ENCODE data around the gene IPP. TPM values are rescaled to one million over a fixed set of nuclear protein-coding genes. Genes with fewer than 3 reads are reported as not detected.

The IPP gene
- polyA plus RNA-seq, 1 donor (not counting 4 experiments of a cell fraction or from before 2014, with no cell fraction given) = 10.0 TPM

DNA sequence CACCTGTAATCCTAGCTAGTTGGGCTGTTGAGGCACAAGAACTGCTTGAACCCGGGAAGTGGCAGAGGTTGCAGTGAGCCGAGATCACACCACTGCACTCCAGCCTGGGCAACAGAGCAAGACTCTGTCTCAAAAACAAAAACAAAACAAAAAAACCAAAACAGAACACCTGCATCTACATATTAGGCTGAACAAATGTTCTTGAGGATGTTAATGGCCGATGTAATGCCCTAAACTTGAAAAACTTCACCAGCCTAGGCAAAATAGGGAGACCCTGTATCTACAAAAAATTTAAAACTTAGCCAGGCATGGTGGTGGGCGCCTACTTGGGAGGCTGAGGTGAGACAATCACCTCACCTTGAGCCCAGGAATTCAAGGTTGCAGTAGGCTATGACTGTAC is 81.9 kb downstream of the IPP start:
- no peak overlapping the region for H3K27ac ChIP-seq (ENCODE audit: control insufficient read depth, insufficient read depth, low read length)
- no peak for TF ChIP-seq EZH2 (IDR thresholded peaks at IDR 0.05; ENCODE audit: low read length)
- TF ChIP-seq, protein P1, sequence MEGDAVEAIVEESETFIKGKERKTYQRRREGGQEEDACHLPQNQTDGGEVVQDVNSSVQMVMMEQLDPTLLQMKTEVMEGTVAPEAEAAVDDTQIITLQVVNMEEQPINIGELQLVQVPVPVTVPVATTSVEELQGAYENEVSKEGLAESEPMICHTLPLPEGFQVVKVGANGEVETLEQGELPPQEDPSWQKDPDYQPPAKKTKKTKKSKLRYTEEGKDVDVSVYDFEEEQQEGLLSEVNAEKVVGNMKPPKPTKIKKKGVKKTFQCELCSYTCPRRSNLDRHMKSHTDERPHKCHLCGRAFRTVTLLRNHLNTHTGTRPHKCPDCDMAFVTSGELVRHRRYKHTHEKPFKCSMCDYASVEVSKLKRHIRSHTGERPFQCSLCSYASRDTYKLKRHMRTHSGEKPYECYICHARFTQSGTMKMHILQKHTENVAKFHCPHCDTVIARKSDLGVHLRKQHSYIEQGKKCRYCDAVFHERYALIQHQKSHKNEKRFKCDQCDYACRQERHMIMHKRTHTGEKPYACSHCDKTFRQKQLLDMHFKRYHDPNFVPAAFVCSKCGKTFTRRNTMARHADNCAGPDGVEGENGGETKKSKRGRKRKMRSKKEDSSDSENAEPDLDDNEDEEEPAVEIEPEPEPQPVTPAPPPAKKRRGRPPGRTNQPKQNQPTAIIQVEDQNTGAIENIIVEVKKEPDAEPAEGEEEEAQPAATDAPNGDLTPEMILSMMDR (optimal IDR thresholded peaks at IDR 0.05 in 1 of 3, IDR thresholded peaks at IDR 0.05 in 1 of 3, conservative IDR thresholded peaks at IDR 0.05 in 1 of 3; ENCODE audit: extremely low read depth in 1 of 3, insufficient read depth in 2 of 3, low read length in 3 of 3) = no peak
- H3K4me1 ChIP-seq (ENCODE audit: control insufficient read depth, extremely low read depth, insufficient read depth, low read length) = no peaks in the 10 kb centered on the region
- H2AFZ ChIP-seq (ENCODE audit: control insufficient read depth, low read length) = no peak overlapping the region
- FAIRE-seq = no peak
- peaks cover 0 to 3% of the 10 kb centered on the region in 2 experiments for H3K36me3 ChIP-seq (ENCODE audit: control insufficient read depth in 2 of 2, extremely low read depth in 1 of 2, insufficient read depth in 2 of 2, low read length in 2 of 2)
- peaks cover 98% of the 10 kb centered on the region for H3K79me2 ChIP-seq (ENCODE audit: control insufficient read depth, insufficient read depth, low read length)
- no peak overlapping the region for H3K4me3 ChIP-seq (ENCODE audit: control insufficient read depth in 2 of 3, extremely low read depth in 1 of 3, insufficient read depth in 2 of 3, low read depth in 1 of 3, low read length in 3 of 3)
- no peaks in the 10 kb centered on the region for H3K9me1 ChIP-seq (ENCODE audit: control insufficient read depth, extremely low read depth, insufficient read depth, low read length)
- H3K27me3 ChIP-seq (ENCODE audit: control insufficient read depth, extremely low read depth, insufficient read depth, low read length) = no peaks in the 10 kb centered on the region
- dilution Hi-C loops (cut with MboI; ENCODE audit: extremely low pct_ligation_motif_present, low sequenced_read_pairs) = no loop called here
- no peaks in the 10 kb centered on the region for H3K9me3 ChIP-seq (ENCODE audit: control insufficient read depth, low read depth, low read length)
- H3K4me2 ChIP-seq (ENCODE audit: control insufficient read depth, extremely low read depth, insufficient read depth, low read depth, low read length) = no peak overlapping the region
- no peak for DNase-seq (ENCODE audit: low read depth, low spot score)
- H3K9ac ChIP-seq (ENCODE audit: control insufficient read depth, extremely low read depth, insufficient read depth, low read length) = no peak overlapping the region
- H4K20me1 ChIP-seq (ENCODE audit: control insufficient read depth, extremely low read depth, insufficient read depth, low read length) = peaks cover 20% of the 10 kb centered on the region

GRCh38 chr1:45667321-45668111 is 82.9 kb downstream of the IPP start:
- Histone ChIP-seq H3K36me3 (ENCODE audit: control insufficient read depth in 2 of 2, extremely low read depth in 1 of 2, insufficient read depth in 2 of 2, low read length in 2 of 2) (peaks cover 0 to 3% of the 10 kb centered on the region in 2 experiments), H4K20me1 (ENCODE audit: control insufficient read depth, extremely low read depth, insufficient read depth, low read length) (peaks cover 24% of the 10 kb centered on the region), H3K4me1 (ENCODE audit: control insufficient read depth, extremely low read depth, insufficient read depth, low read length) (no peaks in the 10 kb centered on the region), H3K9ac (ENCODE audit: control insufficient read depth, extremely low read depth, insufficient read depth, low read length) (no peak overlapping the region), H3K9me3 (ENCODE audit: control insufficient read depth, low read depth, low read length) (no peaks in the 10 kb centered on the region), H3K79me2 (ENCODE audit: control insufficient read depth, insufficient read depth, low read length) (peaks cover 98% of the 10 kb centered on the region), H3K9me1 (ENCODE audit: control insufficient read depth, extremely low read depth, insufficient read depth, low read length) (no peaks in the 10 kb centered on the region), H3K27me3 (ENCODE audit: control insufficient read depth, extremely low read depth, insufficient read depth, low read length) (no peaks in the 10 kb centered on the region), H3K4me3 (ENCODE audit: control insufficient read depth in 2 of 3, extremely low read depth in 1 of 3, insufficient read depth in 2 of 3, low read depth in 1 of 3, low read length in 3 of 3) (no peak overlapping the region), H2AFZ (ENCODE audit: control insufficient read depth, low read length) (no peak overlapping the region), H3K4me2 (ENCODE audit: control insufficient read depth, extremely low read depth, insufficient read depth, low read depth, low read length) (no peak overlapping the region), H3K27ac (ENCODE audit: control insufficient read depth, insufficient read depth, low read length) (no peak overlapping the region)
- FAIRE-seq = no peak
- DNase-seq (ENCODE audit: low read depth, low spot score) = no peak
- no peak for TF ChIP-seq EZH2 (IDR thresholded peaks at IDR 0.05; ENCODE audit: low read length)
- TF ChIP-seq, protein P1 (optimal IDR thresholded peaks at IDR 0.05 in 1 of 3, IDR thresholded peaks at IDR 0.05 in 1 of 3, conservative IDR thresholded peaks at IDR 0.05 in 1 of 3; ENCODE audit: extremely low read depth in 1 of 3, insufficient read depth in 2 of 3, low read length in 3 of 3) = no peak
- dilution Hi-C loops (cut with MboI; ENCODE audit: extremely low pct_ligation_motif_present, low sequenced_read_pairs) = no loop called here
